ENCODE measurements around the gene GADD45G.

The GADD45G gene

DNA sequence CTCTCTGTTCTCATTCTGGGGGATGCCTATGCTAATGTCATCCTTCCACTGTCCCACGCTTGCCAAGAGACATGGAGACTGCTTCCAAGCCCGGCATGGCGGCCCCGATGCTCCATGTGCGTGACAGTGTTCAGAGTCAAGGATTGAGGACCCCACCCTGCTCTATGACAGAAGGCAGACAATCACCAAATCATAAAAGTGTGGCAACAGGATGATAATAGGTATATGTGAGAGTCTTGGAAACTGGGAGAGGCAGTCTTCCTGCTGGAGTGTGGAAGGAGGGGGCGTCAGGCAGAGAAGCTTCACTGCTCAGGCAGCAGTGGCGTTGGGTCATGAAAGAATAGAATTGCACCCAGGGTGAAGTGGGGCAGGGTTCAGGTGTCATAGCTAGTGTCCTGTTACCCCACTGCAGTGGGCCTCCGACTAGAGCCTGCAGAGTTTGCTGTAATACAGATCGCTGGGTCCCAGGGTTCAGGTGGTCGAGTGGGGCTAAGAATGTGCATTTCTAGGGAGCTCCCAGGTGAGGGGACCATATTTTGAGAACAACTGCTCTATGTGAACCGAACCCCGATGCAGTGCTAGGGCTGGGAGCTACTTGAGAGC, 12.5 kb upstream of the GADD45G start:
- Histone ChIP-seq H3K27ac (ENCODE audit: poor library complexity, severe bottlenecking) (no peak overlapping the region), H3K9me3 (ENCODE audit: severe bottlenecking) (no peaks in the 10 kb centered on the region), H3K4me1 (ENCODE audit: insufficient read depth, poor library complexity, severe bottlenecking) (no peaks in the 10 kb centered on the region), H3K4me3 (ENCODE audit: severe bottlenecking) (no peak overlapping the region), H3K27me3 (ENCODE audit: insufficient read depth, poor library complexity, severe bottlenecking) (no peaks in the 10 kb centered on the region), H3K36me3 (ENCODE audit: low read depth) (no peaks in the 10 kb centered on the region)
- ATAC-seq (ENCODE audit: low read depth), result no peak
- TF ChIP-seq, protein P1, sequence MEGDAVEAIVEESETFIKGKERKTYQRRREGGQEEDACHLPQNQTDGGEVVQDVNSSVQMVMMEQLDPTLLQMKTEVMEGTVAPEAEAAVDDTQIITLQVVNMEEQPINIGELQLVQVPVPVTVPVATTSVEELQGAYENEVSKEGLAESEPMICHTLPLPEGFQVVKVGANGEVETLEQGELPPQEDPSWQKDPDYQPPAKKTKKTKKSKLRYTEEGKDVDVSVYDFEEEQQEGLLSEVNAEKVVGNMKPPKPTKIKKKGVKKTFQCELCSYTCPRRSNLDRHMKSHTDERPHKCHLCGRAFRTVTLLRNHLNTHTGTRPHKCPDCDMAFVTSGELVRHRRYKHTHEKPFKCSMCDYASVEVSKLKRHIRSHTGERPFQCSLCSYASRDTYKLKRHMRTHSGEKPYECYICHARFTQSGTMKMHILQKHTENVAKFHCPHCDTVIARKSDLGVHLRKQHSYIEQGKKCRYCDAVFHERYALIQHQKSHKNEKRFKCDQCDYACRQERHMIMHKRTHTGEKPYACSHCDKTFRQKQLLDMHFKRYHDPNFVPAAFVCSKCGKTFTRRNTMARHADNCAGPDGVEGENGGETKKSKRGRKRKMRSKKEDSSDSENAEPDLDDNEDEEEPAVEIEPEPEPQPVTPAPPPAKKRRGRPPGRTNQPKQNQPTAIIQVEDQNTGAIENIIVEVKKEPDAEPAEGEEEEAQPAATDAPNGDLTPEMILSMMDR (IDR thresholded peaks at IDR 0.05; ENCODE audit: poor library complexity, severe bottlenecking), result no peak
- DNase-seq (ENCODE audit: low spot score), result no peak

DNA sequence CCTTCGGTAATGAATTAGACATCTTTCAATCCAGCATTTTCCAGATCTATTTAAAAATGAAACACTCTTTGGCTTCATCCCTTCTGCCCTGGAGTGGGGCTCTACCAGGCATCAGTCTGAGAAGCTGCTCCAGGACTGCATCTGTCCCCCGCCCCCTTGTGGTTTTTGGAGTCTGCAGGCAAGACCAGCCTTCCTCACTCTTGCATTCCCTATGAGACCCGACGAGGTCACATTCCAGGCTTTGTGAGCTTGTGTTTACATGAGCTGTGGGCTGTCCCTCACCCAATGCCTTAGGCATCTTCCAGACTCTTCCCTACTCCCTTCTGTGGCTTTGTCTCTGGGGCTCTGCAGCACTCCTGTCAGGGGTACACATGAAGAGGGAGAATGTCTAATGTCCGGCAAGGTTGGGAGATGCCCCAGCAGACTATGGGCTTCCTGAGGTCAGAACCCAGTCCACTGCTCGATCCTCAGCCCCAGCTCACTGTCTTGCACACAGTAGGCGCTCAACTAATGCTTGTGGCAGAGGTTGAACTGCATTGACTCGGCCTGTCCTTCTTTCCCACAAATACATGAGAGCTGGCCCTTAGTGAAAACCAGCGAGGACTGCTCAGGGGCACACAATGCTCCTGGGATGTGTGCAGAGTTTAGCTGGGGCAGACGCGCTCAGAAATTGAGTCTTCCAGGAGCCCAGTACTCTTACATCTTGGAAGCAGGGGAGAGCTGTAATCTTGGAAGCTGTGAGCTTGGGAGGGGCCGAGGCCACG, 11.7 kb upstream of the GADD45G start:
- DNase-seq (ENCODE audit: low spot score) (no peak), ATAC-seq (ENCODE audit: low read depth) (peak; percentile 72)
- Histone ChIP-seq H3K27me3 (ENCODE audit: insufficient read depth, poor library complexity, severe bottlenecking) (no peaks in the 10 kb centered on the region), H3K27ac (ENCODE audit: poor library complexity, severe bottlenecking) (no peak overlapping the region), H3K4me3 (ENCODE audit: severe bottlenecking) (no peak overlapping the region), H3K36me3 (ENCODE audit: low read depth) (no peaks in the 10 kb centered on the region), H3K4me1 (ENCODE audit: insufficient read depth, poor library complexity, severe bottlenecking) (no peaks in the 10 kb centered on the region), H3K9me3 (ENCODE audit: severe bottlenecking) (no peaks in the 10 kb centered on the region)
- TF ChIP-seq, protein P1 (IDR thresholded peaks at IDR 0.05; ENCODE audit: poor library complexity, severe bottlenecking), result no peak

DNA sequence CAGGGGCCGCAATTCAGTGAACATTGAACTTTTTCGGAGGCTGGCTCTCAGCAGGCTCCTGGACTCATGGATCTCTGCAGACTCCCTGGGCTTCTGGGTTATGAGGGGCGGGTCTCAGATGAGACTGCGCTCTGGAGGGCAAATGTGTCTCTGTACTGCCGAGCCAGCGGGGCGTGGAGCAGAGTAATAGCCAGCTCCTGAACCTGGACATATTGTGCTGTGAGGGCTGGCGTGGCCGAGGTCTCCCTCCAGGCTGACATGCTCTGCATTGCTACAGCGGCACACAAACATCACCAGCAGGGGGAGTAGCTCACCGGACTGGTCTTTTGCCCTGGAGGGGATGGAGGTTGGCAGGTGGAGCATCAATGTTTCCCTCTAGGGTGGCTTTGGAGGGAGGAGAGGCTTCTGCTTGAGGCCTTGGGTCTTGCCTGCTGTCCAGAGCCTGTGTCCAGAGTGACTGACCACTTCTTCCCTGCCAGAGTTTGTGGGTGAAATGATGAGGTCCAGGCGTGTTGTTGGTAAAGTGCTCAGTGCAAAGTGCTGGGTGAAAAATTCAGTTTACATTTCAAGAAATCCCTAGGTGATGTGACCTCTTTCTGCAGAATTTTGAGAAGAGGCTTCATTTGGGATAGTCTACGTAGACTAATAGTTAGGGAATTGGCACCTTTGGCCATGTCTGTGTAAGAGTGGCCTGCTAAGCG, 10.9 kb upstream of the GADD45G start:
- no peaks in the 10 kb centered on the region for H3K4me1 ChIP-seq (ENCODE audit: insufficient read depth, poor library complexity, severe bottlenecking)
- DNase-seq (ENCODE audit: low spot score) (no peak), ATAC-seq (ENCODE audit: low read depth) (peak; percentile 35; the same call in 1 of the 3 replicates)
- no peak overlapping the region for H3K27ac ChIP-seq (ENCODE audit: poor library complexity, severe bottlenecking)
- H3K27me3 ChIP-seq (ENCODE audit: insufficient read depth, poor library complexity, severe bottlenecking), result peaks cover 6% of the 10 kb centered on the region
- H3K36me3 ChIP-seq (ENCODE audit: low read depth), result no peaks in the 10 kb centered on the region
- no peaks in the 10 kb centered on the region for H3K9me3 ChIP-seq (ENCODE audit: severe bottlenecking)
- TF ChIP-seq, protein P1 (IDR thresholded peaks at IDR 0.05; ENCODE audit: poor library complexity, severe bottlenecking), result peak; percentile 45
- no peak overlapping the region for H3K4me3 ChIP-seq (ENCODE audit: severe bottlenecking)

DNA sequence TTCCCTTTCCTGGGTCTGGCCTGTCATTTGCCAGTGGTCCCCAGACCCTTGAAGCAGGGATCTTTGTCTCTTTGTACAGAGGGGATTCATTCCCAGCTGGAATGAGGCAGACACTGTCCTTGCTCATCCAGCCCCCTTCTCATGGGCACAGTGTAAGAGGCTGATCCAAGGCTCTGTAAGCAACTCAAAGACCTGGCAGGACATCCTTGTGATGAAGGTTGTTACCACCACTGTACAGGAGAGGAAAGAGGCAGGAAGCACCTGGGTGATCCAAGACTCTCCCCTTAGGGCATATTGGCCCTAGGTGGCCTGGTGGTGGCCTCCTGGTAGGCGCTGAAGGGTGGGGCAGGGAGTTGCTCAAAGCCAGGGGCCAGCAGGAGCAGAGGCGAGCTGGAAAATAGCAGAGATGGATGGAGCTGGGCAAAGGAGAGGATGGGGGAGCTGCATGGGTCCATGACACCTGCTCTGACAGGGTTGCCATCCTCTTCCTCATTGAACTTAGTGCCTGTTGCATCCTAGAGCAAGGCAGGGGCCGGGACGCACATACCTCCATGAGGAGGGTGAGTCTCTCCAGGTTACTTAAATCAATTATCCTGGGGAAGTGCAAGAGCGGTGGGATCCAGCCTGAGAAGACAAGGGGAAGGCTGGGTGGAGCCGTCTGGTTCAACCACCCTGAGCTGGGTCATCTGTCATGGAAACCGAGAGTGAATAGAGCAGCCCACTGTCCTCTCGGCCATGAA, 9.8 kb upstream of the GADD45G start:
- TF ChIP-seq, protein P1 (IDR thresholded peaks at IDR 0.05; ENCODE audit: poor library complexity, severe bottlenecking), result no peak
- Histone ChIP-seq H3K4me1 (ENCODE audit: insufficient read depth, poor library complexity, severe bottlenecking) (no peaks in the 10 kb centered on the region), H3K27ac (ENCODE audit: poor library complexity, severe bottlenecking) (no peak overlapping the region), H3K4me3 (ENCODE audit: severe bottlenecking) (no peak overlapping the region), H3K36me3 (ENCODE audit: low read depth) (no peaks in the 10 kb centered on the region), H3K9me3 (ENCODE audit: severe bottlenecking) (no peaks in the 10 kb centered on the region), H3K27me3 (ENCODE audit: insufficient read depth, poor library complexity, severe bottlenecking) (peaks cover 17% of the 10 kb centered on the region)
- ATAC-seq (ENCODE audit: low read depth) (no peak), DNase-seq (ENCODE audit: low spot score) (no peak)
